ENCODE data around the gene ARMC2.

Gene ARMC2

GRCh38 chr6:108820006-108820405, 28.2 kb upstream of the ARMC2 start:
- Histone ChIP-seq H3K36me3 (ENCODE audit: control insufficient read depth, low read length) (no peaks in the 10 kb centered on the region), H3K9me2 (replicated peaks; ENCODE audit: control insufficient read depth, low read length) (no peaks in the 10 kb centered on the region), H3K4me1 (ENCODE audit: control insufficient read depth, low read length) (no peaks in the 10 kb centered on the region), H3K9me3 (ENCODE audit: control insufficient read depth, insufficient read depth, low read length) (no peaks in the 10 kb centered on the region), H3K27me3 (ENCODE audit: control insufficient read depth, low read length) (no peaks in the 10 kb centered on the region), H4K20me1 (ENCODE audit: control insufficient read depth, insufficient read depth, low read depth, low read length) (no peaks in the 10 kb centered on the region), H3K4me3 (ENCODE audit: low read length) (no peak overlapping the region), H3K4me2 (ENCODE audit: low read length) (no peak overlapping the region), H3K27ac (ENCODE audit: low read depth, low read length) (no peak overlapping the region), H3F3A (ENCODE audit: control insufficient read depth, insufficient read depth) (no peaks in the 10 kb centered on the region), H3K79me2 (ENCODE audit: control insufficient read depth, low read length) (no peaks in the 10 kb centered on the region)
- TF ChIP-seq CTCF (IDR thresholded peaks at IDR 0.05; ENCODE audit: low read depth, low read length, poor library complexity, severe bottlenecking): no peak
- no peak for TF ChIP-seq EZH2phosphoT487 (IDR thresholded peaks at IDR 0.05; ENCODE audit: borderline replicate concordance, low read length)

- TF ChIP-seq CTCF (IDR thresholded peaks at IDR 0.05; ENCODE audit: low read depth, low read length, poor library complexity, severe bottlenecking): no peak
- TF ChIP-seq EZH2phosphoT487 (IDR thresholded peaks at IDR 0.05; ENCODE audit: borderline replicate concordance, low read length): no peak
These were observed 25.8 kb upstream of the ARMC2 start for GRCh38 chr6:108822401-108822800.

GRCh38 chr6:108825326-108825725, 22.9 kb upstream of the ARMC2 start:
- Histone ChIP-seq H3F3A (ENCODE audit: control insufficient read depth, insufficient read depth) (no peaks in the 10 kb centered on the region), H3K36me3 (ENCODE audit: control insufficient read depth, low read length) (no peaks in the 10 kb centered on the region), H3K4me2 (ENCODE audit: low read length) (no peak overlapping the region), H3K9me2 (replicated peaks; ENCODE audit: control insufficient read depth, low read length) (no peaks in the 10 kb centered on the region), H3K4me1 (ENCODE audit: control insufficient read depth, low read length) (no peaks in the 10 kb centered on the region), H3K4me3 (ENCODE audit: low read length) (no peak overlapping the region), H3K9me3 (ENCODE audit: control insufficient read depth, insufficient read depth, low read length) (no peaks in the 10 kb centered on the region), H3K27me3 (ENCODE audit: control insufficient read depth, low read length) (no peaks in the 10 kb centered on the region), H3K79me2 (ENCODE audit: control insufficient read depth, low read length) (no peaks in the 10 kb centered on the region), H3K27ac (ENCODE audit: low read depth, low read length) (no peak overlapping the region), H4K20me1 (ENCODE audit: control insufficient read depth, insufficient read depth, low read depth, low read length) (no peaks in the 10 kb centered on the region)
- no peak for TF ChIP-seq CTCF (IDR thresholded peaks at IDR 0.05; ENCODE audit: low read depth, low read length, poor library complexity, severe bottlenecking)
- TF ChIP-seq EZH2phosphoT487 (IDR thresholded peaks at IDR 0.05; ENCODE audit: borderline replicate concordance, low read length): no peak

More at GRCh38 chr6:108822401-108822800, 25.8 kb upstream of the ARMC2 start:
- no peaks in the 10 kb centered on the region for H3F3A ChIP-seq (ENCODE audit: control insufficient read depth, insufficient read depth)
- H3K9me2 ChIP-seq (replicated peaks; ENCODE audit: control insufficient read depth, low read length): no peaks in the 10 kb centered on the region
- H3K9me3 ChIP-seq (ENCODE audit: control insufficient read depth, insufficient read depth, low read length): no peaks in the 10 kb centered on the region
- H3K27ac ChIP-seq (ENCODE audit: low read depth, low read length): no peak overlapping the region
- H3K4me3 ChIP-seq (ENCODE audit: low read length): no peak overlapping the region
- H3K79me2 ChIP-seq (ENCODE audit: control insufficient read depth, low read length): no peaks in the 10 kb centered on the region
- H3K4me1 ChIP-seq (ENCODE audit: control insufficient read depth, low read length): no peaks in the 10 kb centered on the region
- no peaks in the 10 kb centered on the region for H3K27me3 ChIP-seq (ENCODE audit: control insufficient read depth, low read length)
- no peaks in the 10 kb centered on the region for H4K20me1 ChIP-seq (ENCODE audit: control insufficient read depth, insufficient read depth, low read depth, low read length)
- no peak overlapping the region for H3K4me2 ChIP-seq (ENCODE audit: low read length)
- H3K36me3 ChIP-seq (ENCODE audit: control insufficient read depth, low read length): no peaks in the 10 kb centered on the region

Measured in DOHH2 (cell line).